ENCODE data around the gene HNRNPU.

- TF ChIP-seq, protein P1, sequence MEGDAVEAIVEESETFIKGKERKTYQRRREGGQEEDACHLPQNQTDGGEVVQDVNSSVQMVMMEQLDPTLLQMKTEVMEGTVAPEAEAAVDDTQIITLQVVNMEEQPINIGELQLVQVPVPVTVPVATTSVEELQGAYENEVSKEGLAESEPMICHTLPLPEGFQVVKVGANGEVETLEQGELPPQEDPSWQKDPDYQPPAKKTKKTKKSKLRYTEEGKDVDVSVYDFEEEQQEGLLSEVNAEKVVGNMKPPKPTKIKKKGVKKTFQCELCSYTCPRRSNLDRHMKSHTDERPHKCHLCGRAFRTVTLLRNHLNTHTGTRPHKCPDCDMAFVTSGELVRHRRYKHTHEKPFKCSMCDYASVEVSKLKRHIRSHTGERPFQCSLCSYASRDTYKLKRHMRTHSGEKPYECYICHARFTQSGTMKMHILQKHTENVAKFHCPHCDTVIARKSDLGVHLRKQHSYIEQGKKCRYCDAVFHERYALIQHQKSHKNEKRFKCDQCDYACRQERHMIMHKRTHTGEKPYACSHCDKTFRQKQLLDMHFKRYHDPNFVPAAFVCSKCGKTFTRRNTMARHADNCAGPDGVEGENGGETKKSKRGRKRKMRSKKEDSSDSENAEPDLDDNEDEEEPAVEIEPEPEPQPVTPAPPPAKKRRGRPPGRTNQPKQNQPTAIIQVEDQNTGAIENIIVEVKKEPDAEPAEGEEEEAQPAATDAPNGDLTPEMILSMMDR (IDR thresholded peaks at IDR 0.05) = no peak
- peak; percentile 51 for TF ChIP-seq POLR2A (IDR thresholded peaks at IDR 0.05)
These were observed 28.8 kb downstream of the HNRNPU start, which contains the start of gene COX20 for GRCh38 chr1:244835276-244836134.

Measured in breast epithelium (tissue), 3 donors.